Large intestine (tissue), 3 donors: Measurements from ENCODE around the gene CES3. TPM values are rescaled to one million over a fixed set of nuclear protein-coding genes. Genes with fewer than 3 reads are reported as not detected.

ENCODE experiments used
- DNase-seq, 2 donors: peaks; one replicate each; pipeline versions ENCODE4 v3.0.0 to v3.0.0-alpha.2; 2013
- H3K27ac ChIP-seq: one replicate; pipeline ENCODE4 v1.5.1; 2013; ENCODE audit warnings: low read length
- H3K27me3 ChIP-seq: 2 replicates; pipeline ENCODE4 v1.6.1; 2013; ENCODE audit warnings: low read length; ENCODE audit not compliant: control insufficient read depth, insufficient read depth
- H3K36me3 ChIP-seq: 2 replicates; pipeline ENCODE4 v1.6.1; 2013; ENCODE audit warnings: low read length; ENCODE audit not compliant: control insufficient read depth, insufficient read depth
- H3K4me1 ChIP-seq: one replicate; pipeline ENCODE4 v1.6.1; 2013; ENCODE audit warnings: low read length; ENCODE audit not compliant: control insufficient read depth, insufficient read depth
- H3K4me3 ChIP-seq: one replicate; pipeline ENCODE4 v1.5.1; 2013; ENCODE audit warnings: low read length
- H3K9me3 ChIP-seq: one replicate; pipeline ENCODE4 v1.6.1; 2013; ENCODE audit warnings: mild to moderate bottlenecking, low read depth, low read length, moderate library complexity; ENCODE audit not compliant: control insufficient read depth
- WGBS: methylation state at CpG from one replicate; pipeline ENCODE4 v1.1.5; 2013; ENCODE audit warnings: low lambda C conversion rate; ENCODE audit not compliant: insufficient coverage; 5-methylcytosine and 5-hydroxymethylcytosine counted together
- polyA plus RNA-seq: library from polyadenylated mRNA; unstranded; fragments of 120-200 nt; gene quantifications from one replicate; pipeline ENCODE4 v1.2.1, GENCODE V29; 2013

The CES3 gene
- polyA plus RNA-seq, 1 donor: 16.0 TPM

DNA sequence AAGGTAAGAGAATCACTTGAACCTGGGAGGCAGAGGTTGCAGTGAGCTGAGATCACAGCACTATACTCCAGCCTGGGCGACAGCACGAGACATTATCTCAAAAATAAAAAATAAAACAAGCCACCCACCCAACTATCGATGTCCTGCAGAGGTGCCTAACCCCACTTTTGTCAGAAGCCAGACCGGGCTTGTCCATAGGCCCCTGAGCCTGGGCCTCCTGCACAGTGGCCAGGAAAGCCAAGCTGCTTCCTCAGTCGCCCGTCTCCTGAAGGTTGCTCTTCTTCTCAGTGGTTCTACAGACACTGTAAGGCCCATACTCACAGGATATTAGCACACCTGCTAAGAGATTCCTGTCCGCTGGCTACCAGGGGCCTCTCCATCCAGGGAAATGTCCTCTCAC lies 14.5 kb upstream of the CES3 start:
- no peaks in the 10 kb centered on the region for H3K9me3 ChIP-seq
- no peak overlapping the region for H3K4me3 ChIP-seq

DNA sequence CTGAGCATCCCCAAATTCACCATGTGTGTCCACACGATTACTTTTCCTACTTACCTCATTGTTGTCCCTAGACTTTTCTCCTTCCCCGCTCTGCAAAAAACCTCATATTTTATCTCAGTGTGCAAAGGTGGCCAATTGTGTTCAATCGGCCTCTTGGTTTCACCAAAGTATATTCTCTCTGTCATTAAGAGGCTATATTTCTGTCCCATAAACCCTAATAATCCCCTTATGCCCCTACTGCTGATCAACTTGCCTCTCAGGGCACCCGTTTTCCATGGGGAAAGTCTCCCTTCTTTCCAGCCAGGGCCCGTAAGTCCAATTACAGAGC lies 14.1 kb upstream of the CES3 start:
- H3K27ac ChIP-seq: no peak overlapping the region
- DNase-seq: no peak
- peaks cover 22% of the 10 kb centered on the region for H3K27me3 ChIP-seq
- H3K9me3 ChIP-seq: no peaks in the 10 kb centered on the region
- H3K4me1 ChIP-seq: peaks cover 20% of the 10 kb centered on the region
- H3K4me3 ChIP-seq: no peak overlapping the region
- 80% methylated on average over 1 of the region's 5 CpGs for WGBS
- H3K36me3 ChIP-seq: peaks cover 22% of the 10 kb centered on the region

More for the DNA sequence above, 14.5 kb upstream of the CES3 start:
- WGBS: no CpG with 5 or more reads among the region's 7 CpGs
- H3K4me1 ChIP-seq: peaks cover 20% of the 10 kb centered on the region
- H3K36me3 ChIP-seq: peaks cover 26% of the 10 kb centered on the region
- no peak for DNase-seq
- H3K27ac ChIP-seq: no peak overlapping the region
- peaks cover 22% of the 10 kb centered on the region for H3K27me3 ChIP-seq

DNA sequence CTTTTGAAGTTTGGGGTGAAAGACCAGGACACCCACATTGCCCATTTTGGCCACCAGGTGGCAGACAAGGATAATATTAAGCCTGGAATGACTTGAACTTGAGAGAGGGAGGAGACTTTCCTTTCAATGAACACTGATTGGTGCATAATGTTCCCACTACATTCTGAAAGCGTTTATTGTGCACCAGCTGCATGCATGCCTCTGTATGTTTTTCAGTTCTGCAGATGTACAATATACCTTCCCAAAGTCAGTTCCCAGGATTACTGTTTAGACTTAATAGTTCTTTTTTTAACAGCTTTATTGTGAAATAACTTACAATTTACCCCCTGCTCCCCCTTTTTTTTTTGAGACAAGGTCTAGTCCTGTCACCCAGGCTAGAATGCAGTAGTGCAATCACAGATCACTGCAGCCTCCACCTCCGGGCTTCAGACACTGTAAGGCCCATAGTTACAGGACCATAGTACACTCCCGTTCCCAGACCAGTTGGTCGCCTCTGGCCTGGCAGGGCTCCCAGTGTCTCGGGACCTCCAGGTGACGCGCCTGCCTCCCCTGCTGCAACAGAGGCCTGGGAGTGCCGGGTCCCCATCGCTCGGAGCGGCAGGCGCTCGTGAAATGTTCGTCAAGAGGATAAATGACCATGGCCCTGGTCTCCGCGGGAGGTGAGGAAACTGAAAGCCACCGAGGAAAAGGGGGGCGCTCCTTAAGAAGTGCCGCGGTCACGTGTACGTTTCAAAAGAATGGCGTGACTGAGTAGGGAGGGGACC lies 13.6 kb upstream of the CES3 start:
- H3K9me3 ChIP-seq: no peaks in the 10 kb centered on the region
- H3K27me3 ChIP-seq: peaks cover 22% of the 10 kb centered on the region
- no CpG with 5 or more reads among the region's 23 CpGs for WGBS
- H3K4me3 ChIP-seq: peak overlapping the region; percentile 47
- H3K4me1 ChIP-seq: peaks cover 23% of the 10 kb centered on the region
- peak; percentile 75 to 83 for DNase-seq
- H3K27ac ChIP-seq: no peak overlapping the region
- H3K36me3 ChIP-seq: peaks cover 16% of the 10 kb centered on the region

DNA sequence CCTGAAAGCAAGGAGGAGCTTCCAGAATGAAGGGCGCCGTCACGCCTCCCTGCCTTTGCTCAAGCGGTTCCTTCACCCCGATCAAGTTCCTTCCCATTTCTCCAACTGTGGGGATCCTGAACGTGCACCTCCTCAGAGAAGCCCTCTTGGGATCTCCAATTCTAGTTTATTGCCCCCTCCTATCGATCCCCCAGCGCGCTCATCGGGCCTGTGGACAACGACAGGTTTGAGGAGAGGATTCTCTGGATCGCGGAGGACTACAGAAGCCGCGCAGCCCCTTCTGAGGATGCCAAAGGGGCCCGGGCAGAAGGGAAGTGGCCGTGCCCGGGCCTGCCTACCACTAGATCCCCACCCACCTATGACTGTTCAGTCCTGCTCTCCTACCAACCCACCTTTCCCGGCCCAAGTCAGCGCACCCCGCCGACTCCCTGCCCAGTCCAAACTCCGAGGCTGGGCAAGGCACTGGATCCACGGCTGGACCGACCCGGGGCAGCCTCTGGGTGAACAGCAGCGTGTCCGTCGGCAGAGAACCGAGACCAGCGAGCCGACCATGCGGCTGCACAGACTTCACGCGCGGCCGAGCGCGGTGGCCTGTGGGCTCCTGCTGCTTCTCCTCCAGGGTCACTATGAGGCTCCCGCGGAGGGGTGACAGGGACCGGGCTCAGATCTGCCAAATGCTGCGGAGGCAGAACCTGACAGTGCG lies 12.8 kb upstream of the CES3 start:
- Histone ChIP-seq H3K27ac (no peak overlapping the region), H3K9me3 (no peaks in the 10 kb centered on the region), H3K4me1 (peaks cover 31% of the 10 kb centered on the region), H3K27me3 (peaks cover 22% of the 10 kb centered on the region), H3K4me3 (peak overlapping the region; percentile 47), H3K36me3 (peaks cover 8% of the 10 kb centered on the region)
- DNase-seq: peak in 1 of 2 donors; percentile 60
- WGBS: no CpG with 5 or more reads among the region's 44 CpGs

DNA sequence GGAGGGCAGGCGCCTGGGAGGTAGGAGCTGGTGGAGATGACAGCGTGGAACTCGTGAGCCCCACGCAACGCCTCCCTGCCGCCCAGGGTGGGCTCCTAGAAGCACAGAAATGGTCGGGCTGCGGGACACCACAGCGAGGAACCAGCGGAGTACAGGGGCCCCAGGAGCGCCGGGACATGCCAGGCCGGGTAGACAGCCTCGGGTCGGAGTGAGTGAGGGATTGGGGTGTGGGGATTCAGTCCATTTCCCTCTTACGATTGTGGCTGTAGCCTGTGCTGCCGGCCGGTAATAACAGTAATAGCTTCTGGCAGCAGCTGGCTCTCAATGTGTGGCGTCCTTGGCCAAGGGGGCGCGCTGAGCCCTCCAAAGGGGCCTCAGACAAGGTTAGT lies 12.2 kb upstream of the CES3 start:
- WGBS: no CpG with 5 or more reads among the region's 21 CpGs
- no peak overlapping the region for H3K27ac ChIP-seq
- DNase-seq: no peak
- H3K27me3 ChIP-seq: peaks cover 22% of the 10 kb centered on the region
- peak overlapping the region; percentile 47 for H3K4me3 ChIP-seq
- H3K4me1 ChIP-seq: peaks cover 35% of the 10 kb centered on the region
- H3K9me3 ChIP-seq: no peaks in the 10 kb centered on the region
- peaks cover 3% of the 10 kb centered on the region for H3K36me3 ChIP-seq

- H3K27me3 ChIP-seq: peaks cover 22% of the 10 kb centered on the region
- no peak for DNase-seq
Observed at GRCh38 chr16:66949472-66949871, 11.6 kb upstream of the CES3 start.

GRCh38 chr16:66950437-66950836 lies 10.6 kb upstream of the CES3 start:
- no CpG with 5 or more reads among the region's 2 CpGs for WGBS
- DNase-seq: no peak

More at GRCh38 chr16:66949472-66949871, 11.6 kb upstream of the CES3 start:
- Histone ChIP-seq H3K4me3 (no peak overlapping the region), H3K4me1 (peaks cover 39% of the 10 kb centered on the region), H3K9me3 (no peaks in the 10 kb centered on the region), H3K27ac (no peak overlapping the region), H3K36me3 (no peaks in the 10 kb centered on the region)
- no CpG with 5 or more reads among the region's 6 CpGs for WGBS

GRCh38 chr16:66950971-66951790 lies 9.9 kb upstream of the CES3 start:
- peaks cover 50% of the 10 kb centered on the region for H3K4me1 ChIP-seq
- H3K27me3 ChIP-seq: peaks cover 22% of the 10 kb centered on the region
- H3K36me3 ChIP-seq: no peaks in the 10 kb centered on the region
- no peak overlapping the region for H3K4me3 ChIP-seq
- WGBS: no CpG with 5 or more reads among the region's 4 CpGs
- no peak overlapping the region for H3K27ac ChIP-seq
- H3K9me3 ChIP-seq: no peaks in the 10 kb centered on the region
- no peak for DNase-seq

More at GRCh38 chr16:66950437-66950836, 10.6 kb upstream of the CES3 start:
- Histone ChIP-seq H3K36me3 (no peaks in the 10 kb centered on the region), H3K9me3 (no peaks in the 10 kb centered on the region), H3K4me3 (no peak overlapping the region), H3K4me1 (peaks cover 48% of the 10 kb centered on the region), H3K27me3 (peaks cover 22% of the 10 kb centered on the region), H3K27ac (no peak overlapping the region)

- WGBS: 100% methylated on average over 2 of the region's 7 CpGs
- H3K4me1 ChIP-seq: peaks cover 52% of the 10 kb centered on the region
- H3K36me3 ChIP-seq: no peaks in the 10 kb centered on the region
- no peaks in the 10 kb centered on the region for H3K9me3 ChIP-seq
- H3K4me3 ChIP-seq: no peak overlapping the region
- H3K27ac ChIP-seq: peak overlapping the region; percentile 88
- peak; percentile 40 to 62 for DNase-seq
- peaks cover 22% of the 10 kb centered on the region for H3K27me3 ChIP-seq
Observed at GRCh38 chr16:66952430-66953110, 8.5 kb upstream of the CES3 start.
